CD4-positive, alpha-beta memory T cell (primary cell): ENCODE data around the gene TAS2R3. TPM values are rescaled to one million over a fixed set of nuclear protein-coding genes. Genes with fewer than 3 reads are reported as not detected.

Experiments used
- CTCF ChIA-PET: fragments of 350-600 bp; sonication (Branson Sonifier 250); formaldehyde crosslinking; loops from one replicate; lab custom pipeline; 2021; ENCODE audit warnings: inconsistent platforms; ENCODE audit not compliant: partially characterized antibody; lab: Charles Lee
- POLR2A ChIA-PET: fragments of 350-600 bp; sonication (Branson Sonifier 250); formaldehyde crosslinking; loops from one replicate; lab custom pipeline; 2021; ENCODE audit not compliant: partially characterized antibody; lab: Charles Lee
- DNase-seq, 5 donors: peaks; one replicate each; pipeline versions ENCODE4 v3.0.0 to v3.0.0-alpha.2; 2020 to 2022; ENCODE audit warnings: mixed read lengths in 1 of 5
- H3K27ac ChIP-seq: one replicate; pipeline ENCODE4 v1.7.0; 2013; ENCODE audit warnings: low read depth, low read length
- H3K27me3 ChIP-seq: 2 replicates; pipeline ENCODE4 v1.7.0; 2013; ENCODE audit warnings: mild to moderate bottlenecking, low read length, moderate library complexity; ENCODE audit not compliant: insufficient read depth
- H3K36me3 ChIP-seq: 2 replicates; pipeline ENCODE4 v1.7.0; 2013; ENCODE audit warnings: mild to moderate bottlenecking, low read length, moderate library complexity; ENCODE audit not compliant: insufficient read depth
- H3K4me1 ChIP-seq: 2 replicates; pipeline ENCODE4 v1.7.0; 2013; ENCODE audit warnings: mild to moderate bottlenecking, low read length, moderate library complexity; ENCODE audit not compliant: insufficient read depth
- H3K4me3 ChIP-seq, 2 donors: one replicate each; pipeline ENCODE4 v1.7.0; 2013; ENCODE audit warnings: low read length in 2 of 2, mild to moderate bottlenecking in 1 of 2
- H3K9me3 ChIP-seq, 2 donors: one replicate each; pipeline ENCODE4 v1.7.0; 2013; ENCODE audit warnings: low read length in 2 of 2, control low read depth in 1 of 2; ENCODE audit not compliant: control insufficient read depth in 1 of 2
- H3K27ac Mint-ChIP-seq, 7 donors: one replicate each; pipeline ENCODE4 v1.8.0; 2020 to 2021; ENCODE audit warnings: mixed read lengths in 7 of 7, mild to moderate bottlenecking in 6 of 7, inconsistent platforms in 3 of 7, moderate library complexity in 3 of 7
- H3K27me3 Mint-ChIP-seq, 2 donors: one replicate each; pipeline ENCODE4 v1.8.0; 2020 to 2021; ENCODE audit warnings: mixed read lengths in 2 of 2
- H3K36me3 Mint-ChIP-seq, 2 donors: one replicate each; pipeline ENCODE4 v1.8.0; 2020 to 2021; ENCODE audit warnings: mixed read lengths in 2 of 2, inconsistent platforms in 1 of 2, mild to moderate bottlenecking in 1 of 2
- H3K4me1 Mint-ChIP-seq, 4 donors: one replicate each; pipeline ENCODE4 v1.8.0; 2020 to 2021; ENCODE audit warnings: mixed read lengths in 4 of 4, mild to moderate bottlenecking in 1 of 4
- H3K4me3 Mint-ChIP-seq, 8 donors: one replicate each; pipeline ENCODE4 v1.8.0; 2020 to 2021; ENCODE audit warnings: mixed read lengths in 8 of 8, mild to moderate bottlenecking in 7 of 8, moderate library complexity in 6 of 8, inconsistent platforms in 3 of 8
- H3K9me3 Mint-ChIP-seq, 8 donors: one replicate each; pipeline ENCODE4 v1.8.0; 2020 to 2021; ENCODE audit warnings: mixed read lengths in 8 of 8, mild to moderate bottlenecking in 5 of 8, inconsistent platforms in 3 of 8, moderate library complexity in 1 of 8
- intact Hi-C: fragments of 100-400 bp; cut with micrococcal nuclease; formaldehyde crosslinking; loops from one replicate; pipeline ENCODE4 v1.15.1; 2023
- polyA plus RNA-seq, 2 donors: library from polyadenylated mRNA; unstranded; fragments of 300-500 nt; fragmentation: Illumina TruSeq; gene quantifications; one replicate each; pipeline ENCODE4 v1.2.3, GENCODE V29; 2021
- total RNA-seq, 2 experiments: library from RNA; stranded (reverse); gene quantifications; one replicate each; pipeline ENCODE4 v1.2.3, GENCODE V29; 2021

TAS2R3 gene
- total and polyA plus RNA-seq, 4 experiments from 2014 or later = 5.6 to 8.0 TPM; not detected in 2

DNA sequence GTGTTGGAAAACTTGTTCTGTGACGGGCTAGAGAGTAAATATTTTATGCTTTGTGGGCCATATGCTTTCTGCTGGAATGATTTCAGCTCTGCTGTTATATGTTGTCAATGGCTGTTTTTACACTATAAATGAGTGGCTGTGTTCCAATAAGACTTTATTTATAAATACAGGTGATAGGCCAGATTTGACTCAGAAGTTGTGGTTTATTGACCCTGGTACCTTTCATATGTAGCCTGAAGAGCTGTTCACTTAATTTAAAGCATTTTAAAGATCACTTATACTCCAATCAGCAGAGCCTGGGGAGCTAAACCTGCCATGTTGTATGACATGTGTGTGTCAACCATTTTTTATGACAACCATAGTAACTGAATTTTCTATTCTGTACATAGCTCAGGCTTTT is 34.9 kb upstream of the TAS2R3 start:
- Histone ChIP-seq H3K4me3 (no peak overlapping the region), H3K9me3 (no peaks in the 10 kb centered on the region), H3K27me3 (no peaks in the 10 kb centered on the region), H3K4me1 (no peaks in the 10 kb centered on the region), H3K36me3 (no peaks in the 10 kb centered on the region), H3K27ac (no peak overlapping the region)
- DNase-seq = no peak
- Mint-ChIP-seq H3K4me1 (no peaks in the 10 kb centered on the region), H3K4me3 (no peak overlapping the region), H3K36me3 (peaks cover 0 to 7% of the 10 kb centered on the region in 2 donors), H3K27ac (no peak overlapping the region), H3K9me3 (peaks cover 0 to 2% (median 0%) of the 10 kb centered on the region in 8 donors), H3K27me3 (no peaks in the 10 kb centered on the region)
- ChIA-PET POLR2A (interaction anchor here (0.7 kb wide), 1 partner anchor 9 kb away, joined by 3 read pairs; the partner anchor contains the start of gene SSBP1), CTCF (interaction anchor here (2.2 kb wide), 1 partner anchor 9 kb away, joined by 12 read pairs; the partner anchor contains the start of gene SSBP1)
- intact Hi-C loops = no loop called here

DNA sequence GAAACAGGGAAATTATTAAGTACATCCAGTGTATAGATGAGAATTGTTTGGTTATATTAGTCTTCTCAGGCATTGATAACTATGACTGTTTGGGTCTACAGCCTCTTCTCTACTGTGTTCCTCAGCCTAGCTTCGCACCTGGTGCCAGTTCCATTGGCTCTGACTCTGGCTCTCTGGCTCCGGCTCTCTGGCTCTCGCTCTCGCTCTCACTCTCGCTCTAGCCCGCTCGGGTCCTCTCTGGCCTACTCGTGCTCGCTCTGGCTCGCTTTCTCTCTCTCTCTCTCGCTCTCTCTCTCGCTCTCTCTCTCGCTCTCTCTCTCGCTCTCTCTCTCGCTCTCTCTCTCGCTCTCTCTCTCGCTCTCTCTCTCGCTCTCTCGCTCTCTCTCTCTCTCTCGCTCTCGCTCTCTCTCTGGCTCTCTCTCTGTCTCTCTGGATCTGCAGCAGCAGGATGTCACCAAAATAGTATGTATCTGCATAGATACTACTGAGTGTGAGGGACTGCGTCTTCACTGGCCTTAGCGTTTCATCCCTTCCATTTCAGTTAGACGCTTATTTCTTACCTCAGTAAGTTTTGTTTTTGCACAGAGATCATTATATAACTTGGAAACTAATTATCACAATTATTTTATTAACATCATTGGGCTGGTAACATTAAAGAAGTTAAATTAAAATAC is 32.3 kb upstream of the TAS2R3 start:
- H3K4me3 ChIP-seq = no peak overlapping the region
- peaks cover 0 to 5% (median 3%) of the 10 kb centered on the region in 4 donors for H3K4me1 Mint-ChIP-seq
- CTCF ChIA-PET = interaction anchor here (1.7 to 1.9 kb wide), 2 partner anchors 15 to 78 kb away, joined by 4 to 7 read pairs; no protein-coding TSS in a partner anchor
- peaks cover 0 to 2% (median 0%) of the 10 kb centered on the region in 8 donors for H3K9me3 Mint-ChIP-seq
- H3K36me3 Mint-ChIP-seq = no peaks in the 10 kb centered on the region
- no peaks in the 10 kb centered on the region for H3K27me3 Mint-ChIP-seq
- no peak for DNase-seq
- peaks cover under 1% of the 10 kb centered on the region for H3K4me1 ChIP-seq
- intact Hi-C loops = loop anchor here (10.0 kb wide), 1 partner anchor 1037 kb away; the partner anchor contains the start of gene NDUFB2
- H3K27ac ChIP-seq = no peak overlapping the region
- H3K9me3 ChIP-seq = no peaks in the 10 kb centered on the region
- no peak overlapping the region for H3K27ac Mint-ChIP-seq
- no peaks in the 10 kb centered on the region for H3K36me3 ChIP-seq
- H3K27me3 ChIP-seq = no peaks in the 10 kb centered on the region
- POLR2A ChIA-PET = no interaction called here
- peak overlapping the region in 1 of 8 donors; percentile 35 for H3K4me3 Mint-ChIP-seq

DNA sequence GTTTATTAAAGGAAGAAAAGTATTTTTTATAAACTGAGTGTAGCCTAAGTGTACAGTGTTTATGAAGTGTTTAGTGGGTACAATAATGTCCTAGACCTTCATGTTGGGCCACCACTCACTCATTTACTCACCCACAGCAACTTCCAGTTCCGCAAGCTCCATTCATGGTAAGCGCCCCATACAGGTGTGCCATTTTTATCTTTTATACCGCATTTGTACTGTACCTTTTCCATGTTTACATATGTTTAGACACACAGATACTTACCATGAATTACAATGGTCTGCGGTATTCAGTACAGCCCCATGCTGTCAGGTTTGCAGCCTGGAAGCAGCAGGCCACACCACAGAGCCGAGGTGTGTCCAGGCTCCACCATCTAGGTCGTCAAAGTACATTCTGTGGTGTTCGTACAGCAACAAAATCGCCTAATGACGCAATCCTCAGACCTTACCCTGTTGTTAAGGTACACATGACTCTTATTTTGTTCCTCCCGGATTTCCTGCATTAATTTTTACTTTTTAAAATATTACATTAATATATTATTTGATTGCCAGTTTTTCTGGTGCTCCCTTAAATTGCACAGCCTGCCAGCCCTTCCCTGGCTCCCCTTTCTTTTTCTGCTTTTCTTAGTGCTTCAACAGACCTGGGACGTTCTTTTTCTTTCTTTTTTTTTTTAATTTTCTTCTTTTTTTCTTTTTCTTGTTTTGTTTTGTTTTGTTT is 26.6 kb upstream of the TAS2R3 start:
- Mint-ChIP-seq H3K4me1 (peaks cover 23 to 55% (median 36%) of the 10 kb centered on the region in 4 donors), H3K4me3 (peak overlapping the region; percentile 98 to 100 (median 99)), H3K36me3 (peaks cover 21 to 34% of the 10 kb centered on the region in 2 donors), H3K27ac (peak overlapping the region; percentile 96 to 99 (median 99)), H3K9me3 (no peaks in the 10 kb centered on the region), H3K27me3 (no peaks in the 10 kb centered on the region)
- Histone ChIP-seq H3K36me3 (peaks cover 21% of the 10 kb centered on the region), H3K9me3 (no peaks in the 10 kb centered on the region), H3K4me1 (peaks cover 36% of the 10 kb centered on the region), H3K27ac (peak overlapping the region; percentile 85), H3K27me3 (no peaks in the 10 kb centered on the region), H3K4me3 (peak overlapping the region; percentile 67 to 95)
- ChIA-PET POLR2A (interaction anchor here (0.9 to 3.7 kb wide), 17 partner anchors 8 to 723 kb away, joined by 3 to 89 read pairs (median 5); partner anchors contain the start of genes AGK, DENND11, MRPS33 and TAS2R3), CTCF (interaction anchor here (0.6 to 6.0 kb wide), 21 partner anchors 9 to 825 kb away, joined by 3 to 74 read pairs (median 5); partner anchors contain the start of genes AGK, DENND11, MRPS33 and WEE2)
- peak; percentile 36 to 58 (median 47) for DNase-seq
- intact Hi-C loops = loop anchor here (5.0 to 10.0 kb wide), 2 partner anchors 1042 to 1625 kb away; partner anchors contain the start of genes FAM131B and NDUFB2

DNA sequence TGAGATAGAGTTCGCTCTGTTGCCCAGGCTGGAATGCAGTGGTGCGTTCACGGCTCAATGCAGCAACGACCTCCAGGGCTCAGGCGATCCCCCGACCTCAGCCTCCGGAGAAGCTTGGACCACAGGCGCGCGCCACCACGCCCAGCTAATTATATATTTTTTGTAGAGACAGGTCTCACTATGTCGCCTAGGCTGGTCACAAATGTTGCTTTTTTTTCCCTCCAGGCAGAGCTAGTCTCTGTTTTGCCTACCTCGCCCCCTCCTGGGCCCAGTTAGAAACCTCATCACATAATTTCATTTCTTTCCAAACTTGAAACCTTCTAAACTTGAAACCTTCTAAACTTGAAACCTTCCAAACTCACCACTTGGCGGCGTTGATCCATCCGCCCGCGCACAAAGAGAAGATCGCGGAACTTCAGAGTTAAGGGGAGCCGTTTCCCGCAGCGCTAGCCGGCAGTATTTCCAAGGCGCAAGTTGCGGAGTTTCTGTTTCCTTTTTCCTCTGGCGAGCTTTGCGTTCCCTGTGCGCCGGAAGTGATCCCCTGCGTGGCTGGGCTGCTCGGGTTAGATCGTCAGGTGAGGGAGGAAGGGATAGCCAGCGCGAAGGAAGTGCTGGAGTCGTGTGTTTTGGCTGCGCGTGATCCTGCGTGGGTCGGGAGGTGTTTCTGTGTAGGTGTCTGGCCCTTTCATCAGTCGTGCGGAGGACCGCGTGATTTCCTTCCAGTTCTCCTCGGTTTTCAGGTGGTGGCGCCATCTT is 25.9 kb upstream of the TAS2R3 start, which contains the start of gene SSBP1:
Gene SSBP1, plus strand, starts transcription at position 523 of the 756 bp plus-strand sequence. CDS start 809 bp downstream, outside the sequence.
- Histone ChIP-seq H3K9me3 (no peaks in the 10 kb centered on the region), H3K27ac (peak within 1 kb of the TSS; percentile 85), H3K27me3 (no peaks in the 10 kb centered on the region), H3K4me3 (peak within 1 kb of the TSS; percentile 94 to 95), H3K4me1 (peaks cover 36% of the 10 kb centered on the region), H3K36me3 (peaks cover 28% of the 10 kb centered on the region)
- peak; percentile 93 to 95 (median 93) for DNase-seq
- intact Hi-C loops = loop anchor here (1.0 to 10.0 kb wide), 7 partner anchors 37 to 1624 kb away; partner anchors contain the start of genes AGK, BRAF, FAM131B and MKRN1
- Mint-ChIP-seq H3K27me3 (no peaks in the 10 kb centered on the region), H3K9me3 (no peaks in the 10 kb centered on the region), H3K36me3 (peaks cover 26 to 41% of the 10 kb centered on the region in 2 donors), H3K4me3 (peak within 1 kb of the TSS; percentile 98 to 100 (median 99)), H3K4me1 (peaks cover 26 to 60% (median 38%) of the 10 kb centered on the region in 4 donors), H3K27ac (peak within 1 kb of the TSS; percentile 96 to 99 (median 99))
- ChIA-PET POLR2A (interaction anchor here (0.7 to 3.7 kb wide), 23 partner anchors 9 to 1260 kb away, joined by 3 to 89 read pairs (median 4); partner anchors contain the start of genes AGK, DENND11, MRPS33 and TAS2R3), CTCF (interaction anchor here (0.6 to 6.0 kb wide), 22 partner anchors 9 to 722 kb away, joined by 3 to 74 read pairs (median 4); partner anchors contain the start of genes AGK, DENND11, MRPS33 and WEE2)

DNA sequence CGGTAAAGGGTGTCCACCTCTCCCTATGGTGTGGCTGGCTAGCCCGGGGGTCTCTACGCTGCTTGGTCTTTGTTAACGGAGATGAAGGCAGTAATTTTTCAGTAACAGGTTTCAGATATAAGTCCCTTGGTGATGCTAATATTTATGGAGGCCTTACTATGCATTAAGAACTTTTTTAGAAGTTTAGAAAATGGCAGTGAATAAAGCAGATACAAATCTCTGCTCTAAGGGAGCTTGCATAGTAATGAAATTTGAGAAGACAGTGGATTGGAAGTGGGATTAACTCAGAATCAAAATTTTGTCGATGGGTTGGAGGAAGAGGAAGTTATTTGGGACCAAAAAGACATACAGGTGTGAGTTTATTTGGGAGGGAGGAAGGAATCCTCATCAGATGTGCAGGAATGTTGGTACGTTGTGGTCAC is 25.3 kb upstream of the TAS2R3 start:
- ChIA-PET CTCF (interaction anchor here (0.7 to 6.0 kb wide), 17 partner anchors 9 to 723 kb away, joined by 3 to 74 read pairs (median 5); partner anchors contain the start of genes AGK, DENND11, MRPS33 and WEE2), POLR2A (interaction anchor here (0.7 to 3.7 kb wide), 18 partner anchors 10 to 1260 kb away, joined by 3 to 89 read pairs (median 4); partner anchors contain the start of genes AGK, DENND11 and MRPS33)
- peaks cover 29 to 65% (median 38%) of the 10 kb centered on the region in 4 donors for H3K4me1 Mint-ChIP-seq
- peaks cover 32 to 46% of the 10 kb centered on the region in 2 donors for H3K36me3 Mint-ChIP-seq
- no peak for DNase-seq
- no peaks in the 10 kb centered on the region for H3K27me3 Mint-ChIP-seq
- Histone ChIP-seq H3K9me3 (no peaks in the 10 kb centered on the region), H3K4me1 (peaks cover 36% of the 10 kb centered on the region), H3K36me3 (peaks cover 34% of the 10 kb centered on the region), H3K4me3 (peak overlapping the region; percentile 94 to 95), H3K27me3 (no peaks in the 10 kb centered on the region), H3K27ac (peak overlapping the region; percentile 85)
- no peaks in the 10 kb centered on the region for H3K9me3 Mint-ChIP-seq
- intact Hi-C loops = loop anchor here (1.0 to 10.0 kb wide), 7 partner anchors 37 to 1624 kb away; partner anchors contain the start of genes AGK, BRAF, FAM131B and MKRN1
- peak overlapping the region; percentile 98 to 100 (median 99) for H3K4me3 Mint-ChIP-seq
- peak overlapping the region; percentile 96 to 99 (median 99) for H3K27ac Mint-ChIP-seq

DNA sequence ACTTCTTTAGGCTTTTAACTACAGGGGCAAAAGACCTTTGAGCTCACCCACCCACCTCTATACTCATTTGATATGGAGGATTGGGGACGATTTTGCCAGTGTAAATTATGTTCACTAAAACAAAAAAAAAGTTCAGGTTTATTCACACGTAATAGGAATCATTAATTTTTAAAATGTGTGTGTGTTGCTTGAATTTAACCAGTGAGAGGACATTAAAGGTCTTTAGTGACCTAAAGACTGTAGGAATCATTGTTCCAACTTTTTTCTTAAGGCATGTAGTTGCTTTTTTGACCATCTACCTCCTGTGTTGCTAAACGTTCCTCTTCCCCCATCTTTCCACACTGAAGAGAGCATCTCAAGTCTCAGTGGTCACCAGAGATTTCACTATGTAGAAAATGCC is 24.6 kb upstream of the TAS2R3 start:
- POLR2A ChIA-PET = interaction anchor here (1.1 to 3.7 kb wide), 5 partner anchors 15 to 725 kb away, joined by 3 to 89 read pairs (median 13); partner anchors contain the start of genes DENND11 and MRPS33
- H3K9me3 ChIP-seq = no peaks in the 10 kb centered on the region
- peaks cover 40% of the 10 kb centered on the region for H3K36me3 ChIP-seq
- H3K27me3 ChIP-seq = no peaks in the 10 kb centered on the region
- peak overlapping the region; percentile 81 to 100 (median 99) for H3K4me3 Mint-ChIP-seq
- intact Hi-C loops = loop anchor here (2.0 to 10.0 kb wide), 3 partner anchors 1044 to 1623 kb away; partner anchors contain the start of genes FAM131B, MKRN1 and NDUFB2
- DNase-seq = no peak
- no peaks in the 10 kb centered on the region for H3K9me3 Mint-ChIP-seq
- no peak overlapping the region for H3K4me3 ChIP-seq
- no peaks in the 10 kb centered on the region for H3K27me3 Mint-ChIP-seq
- CTCF ChIA-PET = interaction anchor here (1.2 to 6.0 kb wide), 7 partner anchors 13 to 189 kb away, joined by 3 to 74 read pairs (median 6); partner anchors contain the start of gene WEE2
- H3K27ac ChIP-seq = peak overlapping the region; percentile 85
- H3K27ac Mint-ChIP-seq = peak overlapping the region; percentile 31 to 96 (median 82)
- peaks cover 38 to 53% of the 10 kb centered on the region in 2 donors for H3K36me3 Mint-ChIP-seq
- peaks cover 36% of the 10 kb centered on the region for H3K4me1 ChIP-seq
- peaks cover 29 to 67% (median 38%) of the 10 kb centered on the region in 4 donors for H3K4me1 Mint-ChIP-seq
